ENCODE measurements around the gene IFFO2. TPM values are rescaled to one million over a fixed set of nuclear protein-coding genes. Genes with fewer than 3 reads are reported as not detected.

IFFO2 gene
- polyA plus RNA-seq, 6 donors from 2014 or later: 0.09 to 3.2 (median 1.4) TPM

DNA sequence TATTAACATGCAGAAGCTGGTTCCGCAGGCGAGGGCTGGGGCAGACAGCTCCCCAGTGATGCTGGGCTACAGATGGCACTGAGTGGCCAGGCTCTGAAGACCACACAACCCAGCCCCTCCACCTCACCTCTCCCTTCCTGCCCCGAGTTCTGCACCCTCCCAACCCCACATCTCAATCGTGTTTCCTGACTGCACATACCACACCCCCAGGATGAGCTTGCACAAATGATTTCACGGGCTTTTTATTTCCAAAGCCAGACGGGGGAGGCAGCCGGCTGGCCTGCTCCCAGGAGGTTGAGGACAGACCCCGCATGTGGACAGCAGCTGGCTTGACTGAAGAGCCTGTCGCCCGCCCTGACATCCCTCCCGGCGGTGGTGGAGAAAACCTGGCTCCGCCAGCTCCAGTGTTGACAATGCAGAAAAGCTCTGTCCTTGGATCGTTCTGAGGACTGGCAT, 32.7 kb downstream of the IFFO2 start:
- H3K36me3 Mint-ChIP-seq: no peaks in the 10 kb centered on the region
- ATAC-seq (ENCODE audit: low read depth in 2 of 2): no peak

DNA sequence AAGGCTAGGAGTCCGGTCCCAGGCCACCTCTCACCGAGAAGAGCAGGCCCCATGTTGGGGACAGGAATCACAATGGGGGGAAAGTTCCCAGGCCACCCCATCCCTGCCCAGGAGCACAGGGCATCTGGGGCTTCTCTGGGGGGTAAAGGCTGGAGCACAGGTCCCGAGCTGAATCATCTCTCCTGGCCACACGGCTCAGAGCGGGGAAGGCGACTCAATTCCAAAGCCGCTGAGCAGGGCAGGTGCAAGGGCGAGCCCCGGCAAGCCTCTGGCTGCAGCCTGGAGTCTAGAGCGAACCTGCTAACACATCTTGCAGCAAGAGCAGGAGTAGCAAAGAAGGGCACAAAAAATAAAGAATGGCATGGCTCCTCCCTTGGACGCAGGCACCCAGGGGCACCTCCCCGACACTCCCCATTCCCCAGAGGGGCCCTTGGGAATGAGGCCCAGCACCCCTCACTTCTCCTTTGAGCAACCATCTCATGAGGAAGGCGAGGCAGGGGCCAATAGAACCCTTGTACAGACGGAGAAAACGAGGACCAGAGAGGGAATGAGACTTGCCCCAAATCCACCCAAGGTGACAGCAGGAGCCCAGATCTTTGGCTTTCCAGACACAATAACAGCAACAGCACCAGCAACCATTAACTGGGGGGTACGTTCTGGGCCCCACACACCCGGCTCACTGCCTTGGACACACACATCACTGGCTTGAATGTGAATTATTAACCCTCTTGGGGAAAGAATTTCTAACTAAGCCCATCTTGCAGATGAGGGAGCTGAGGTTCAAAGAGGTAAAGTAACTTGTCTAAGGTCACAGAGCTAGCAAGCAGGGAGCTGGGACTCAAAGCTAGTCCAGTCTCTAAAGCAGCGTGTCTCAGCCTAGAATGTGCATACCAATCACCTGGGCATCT, 33.4 kb downstream of the IFFO2 start:
- Mint-ChIP-seq H3K27me3 (peaks cover 0 to 5% (median 0%) of the 10 kb centered on the region in 3 donors), H3K36me3 (no peaks in the 10 kb centered on the region), H3K4me1 (peaks cover 27 to 49% (median 41%) of the 10 kb centered on the region in 3 donors), H3K27ac (no peak overlapping the region), H3K4me3 (peak overlapping the region in 1 of 8 donors; percentile 61), H3K9me3 (peaks cover 0 to 2% (median 0%) of the 10 kb centered on the region in 7 donors)
- DNase-seq: no peak
- no peak for ATAC-seq (ENCODE audit: low read depth in 2 of 2)

More for the DNA sequence above, 32.7 kb downstream of the IFFO2 start:
- peaks cover 31 to 56% (median 44%) of the 10 kb centered on the region in 3 donors for H3K4me1 Mint-ChIP-seq
- peak overlapping the region in 2 of 8 donors; percentile 48 to 52 for H3K4me3 Mint-ChIP-seq
- peak overlapping the region in 1 of 6 donors; percentile 69 for H3K27ac Mint-ChIP-seq
- DNase-seq: no peak
- peaks cover 0 to 5% (median 0%) of the 10 kb centered on the region in 3 donors for H3K27me3 Mint-ChIP-seq
- peaks cover 0 to 2% (median 0%) of the 10 kb centered on the region in 7 donors for H3K9me3 Mint-ChIP-seq

GRCh38 chr1:18922319-18922726, 34.2 kb downstream of the IFFO2 start:
- Mint-ChIP-seq H3K27me3 (peaks cover 0 to 5% (median 0%) of the 10 kb centered on the region in 3 donors), H3K4me1 (peaks cover 20 to 41% (median 34%) of the 10 kb centered on the region in 3 donors), H3K36me3 (no peaks in the 10 kb centered on the region), H3K9me3 (peaks cover 0 to 2% (median 0%) of the 10 kb centered on the region in 7 donors), H3K4me3 (no peak overlapping the region), H3K27ac (no peak overlapping the region)
- DNase-seq (no peak), ATAC-seq (ENCODE audit: low read depth in 2 of 2) (no peak)

GRCh38 chr1:18921516-18922251, 34.8 kb downstream of the IFFO2 start:
- Mint-ChIP-seq H3K27me3 (peaks cover 0 to 5% (median 0%) of the 10 kb centered on the region in 3 donors), H3K4me3 (no peak overlapping the region), H3K36me3 (no peaks in the 10 kb centered on the region), H3K4me1 (peaks cover 15 to 35% (median 27%) of the 10 kb centered on the region in 3 donors), H3K27ac (no peak overlapping the region), H3K9me3 (peaks cover 0 to 2% (median 0%) of the 10 kb centered on the region in 7 donors)
- DNase-seq: no peak
- no peak for ATAC-seq (ENCODE audit: low read depth in 2 of 2)

GRCh38 chr1:18920931-18921330, 35.5 kb downstream of the IFFO2 start:
- no peak for ATAC-seq (ENCODE audit: low read depth in 2 of 2)
- no peak overlapping the region for H3K4me3 Mint-ChIP-seq
- peaks cover 0 to 5% (median 0%) of the 10 kb centered on the region in 3 donors for H3K27me3 Mint-ChIP-seq
- peak overlapping the region in 1 of 6 donors; percentile 9 for H3K27ac Mint-ChIP-seq
- no peak for DNase-seq
- peaks cover 0 to 2% (median 0%) of the 10 kb centered on the region in 7 donors for H3K9me3 Mint-ChIP-seq
- H3K36me3 Mint-ChIP-seq: no peaks in the 10 kb centered on the region
- H3K4me1 Mint-ChIP-seq: peaks cover 14 to 30% (median 24%) of the 10 kb centered on the region in 3 donors

- H3K27ac Mint-ChIP-seq: no peak overlapping the region
- DNase-seq (no peak), ATAC-seq (ENCODE audit: low read depth in 2 of 2) (no peak)
- H3K36me3 Mint-ChIP-seq: no peaks in the 10 kb centered on the region
- H3K4me3 Mint-ChIP-seq: no peak overlapping the region
- H3K9me3 Mint-ChIP-seq: no peaks in the 10 kb centered on the region
- no peaks in the 10 kb centered on the region for H3K27me3 Mint-ChIP-seq
- peaks cover 6 to 23% (median 15%) of the 10 kb centered on the region in 3 donors for H3K4me1 Mint-ChIP-seq
Measured at GRCh38 chr1:18919956-18920355, 36.5 kb downstream of the IFFO2 start.

DNA sequence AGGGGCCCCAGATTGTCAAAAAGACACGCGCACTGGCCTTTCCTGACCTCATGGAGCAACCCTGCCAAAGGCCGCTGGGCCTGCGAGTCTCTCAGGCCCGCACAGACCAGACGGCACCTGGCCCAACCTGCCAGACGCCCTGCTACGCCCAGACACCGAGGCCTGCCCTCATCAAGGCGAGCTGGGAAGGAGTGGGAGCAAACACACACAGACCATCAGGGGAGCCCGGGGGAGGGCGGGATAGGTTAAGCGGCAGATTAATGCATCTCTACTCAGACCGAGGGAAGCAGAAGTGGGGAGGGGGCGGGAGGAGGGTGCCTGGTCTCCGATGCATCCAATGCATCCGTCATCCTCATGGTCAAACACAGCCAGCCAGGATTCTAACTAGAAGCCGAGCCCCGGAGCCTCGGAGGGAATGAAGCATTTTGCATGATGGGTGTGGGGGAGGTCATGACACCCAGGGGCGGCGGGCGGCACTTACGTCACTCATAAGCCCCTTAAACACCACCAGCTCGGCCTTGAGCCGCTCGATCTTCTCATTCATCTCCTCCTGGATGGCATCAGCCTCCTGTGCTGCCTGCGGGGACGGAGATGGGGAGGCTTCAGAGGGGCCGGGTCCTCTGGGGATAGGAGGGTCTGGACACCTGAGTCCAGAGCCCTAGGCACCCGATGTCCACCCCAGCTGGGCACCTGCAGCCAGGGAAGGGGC, 37.1 kb downstream of the IFFO2 start:
- no peak for DNase-seq
- Mint-ChIP-seq H3K27me3 (no peaks in the 10 kb centered on the region), H3K36me3 (no peaks in the 10 kb centered on the region), H3K9me3 (no peaks in the 10 kb centered on the region), H3K4me3 (no peak overlapping the region), H3K27ac (peak overlapping the region in 1 of 6 donors; percentile 85), H3K4me1 (peaks cover 3 to 17% (median 9%) of the 10 kb centered on the region in 3 donors)
- ATAC-seq (ENCODE audit: low read depth in 2 of 2): no peak

DNA sequence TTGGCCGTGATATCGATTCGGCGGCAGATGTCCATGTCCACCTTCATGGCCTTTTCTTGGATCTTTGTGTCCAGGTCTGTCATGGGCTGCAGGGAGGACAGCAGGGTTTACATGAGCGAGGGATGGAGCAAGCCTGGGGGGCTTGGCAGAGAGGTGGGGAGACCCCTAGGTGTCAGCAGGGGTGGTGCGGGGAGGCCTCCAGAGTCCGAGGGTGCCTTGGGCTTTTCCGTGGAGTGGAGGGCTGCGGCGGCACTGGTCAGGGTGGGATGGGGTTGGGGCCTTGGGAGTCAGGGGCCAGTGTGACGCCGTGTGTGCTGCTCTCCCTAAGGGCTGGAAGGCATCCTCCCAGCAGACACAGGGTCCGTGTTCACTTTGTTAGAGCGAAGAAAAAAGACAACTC, 38.1 kb downstream of the IFFO2 start:
- ATAC-seq (ENCODE audit: low read depth in 2 of 2): no peak
- peak overlapping the region in 1 of 6 donors; percentile 73 for H3K27ac Mint-ChIP-seq

DNA sequence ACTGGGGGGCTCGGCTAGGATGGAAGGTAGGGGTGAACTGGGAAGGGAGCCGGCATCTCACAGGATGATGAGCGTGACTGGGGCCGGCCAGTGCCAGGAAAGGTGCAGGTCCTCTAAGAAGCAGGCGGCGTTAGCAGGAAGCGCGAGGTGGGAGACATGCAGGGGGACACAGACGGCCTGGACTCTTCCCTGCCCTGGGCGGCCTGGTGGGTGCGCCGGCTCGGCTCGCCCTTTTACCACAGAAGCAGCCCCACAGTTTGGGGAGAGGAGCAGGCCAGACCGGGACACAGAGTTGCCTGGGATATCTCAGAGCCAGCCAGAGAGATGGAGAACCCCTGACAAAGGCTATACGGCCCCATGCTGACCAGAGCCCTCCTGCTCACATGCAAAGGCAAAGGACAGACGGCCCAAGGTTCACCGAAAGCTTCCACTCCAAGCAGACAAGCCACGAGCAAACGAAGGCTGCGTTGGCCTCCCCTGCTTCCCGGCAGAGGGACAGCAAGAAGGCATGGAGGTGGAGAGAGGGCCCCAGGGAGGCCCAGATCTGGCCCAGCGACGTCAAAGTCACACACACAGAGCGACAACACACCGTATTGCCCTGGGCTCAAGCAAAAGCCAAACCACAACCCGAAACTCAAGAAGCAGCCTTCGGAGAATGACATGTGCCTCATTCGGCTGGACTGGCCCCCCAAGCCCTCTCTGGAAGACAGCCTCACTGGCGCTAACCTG, 39.2 kb downstream of the IFFO2 start:
- H3K27ac Mint-ChIP-seq: peak overlapping the region in 1 of 6 donors; percentile 88
- no peak overlapping the region for H3K4me3 Mint-ChIP-seq

More for the DNA sequence above, 38.1 kb downstream of the IFFO2 start:
- Mint-ChIP-seq H3K36me3 (no peaks in the 10 kb centered on the region), H3K4me1 (peaks cover 0 to 12% (median under 1%) of the 10 kb centered on the region in 3 donors), H3K9me3 (no peaks in the 10 kb centered on the region), H3K27me3 (no peaks in the 10 kb centered on the region), H3K4me3 (no peak overlapping the region)
- DNase-seq: no peak

GRCh38 chr1:18915341-18915740, 41.1 kb downstream of the IFFO2 start:
- DNase-seq: no peak
- H3K36me3 Mint-ChIP-seq: peaks cover 0 to 9% of the 10 kb centered on the region in 2 donors
- no peak for ATAC-seq (ENCODE audit: low read depth in 2 of 2)
- H3K27me3 Mint-ChIP-seq: no peaks in the 10 kb centered on the region
- peaks cover 4 to 9% (median 6%) of the 10 kb centered on the region in 3 donors for H3K4me1 Mint-ChIP-seq
- H3K27ac Mint-ChIP-seq: peak overlapping the region in 3 of 6 donors; percentile 29 to 59 (median 39)
- no peaks in the 10 kb centered on the region for H3K9me3 Mint-ChIP-seq
- no peak overlapping the region for H3K4me3 Mint-ChIP-seq

More for the DNA sequence above, 39.2 kb downstream of the IFFO2 start:
- Mint-ChIP-seq H3K4me1 (peaks cover 4 to 9% (median 6%) of the 10 kb centered on the region in 3 donors), H3K27me3 (no peaks in the 10 kb centered on the region), H3K9me3 (no peaks in the 10 kb centered on the region), H3K36me3 (no peaks in the 10 kb centered on the region)
- DNase-seq (no peak), ATAC-seq (ENCODE audit: low read depth in 2 of 2) (no peak)

- DNase-seq (peak; percentile 59), ATAC-seq (ENCODE audit: low read depth in 2 of 2) (peak; percentile 73 to 84)
- Mint-ChIP-seq H3K36me3 (peaks cover 0 to 13% of the 10 kb centered on the region in 2 donors), H3K27me3 (no peaks in the 10 kb centered on the region), H3K27ac (peak overlapping the region in 2 of 6 donors; percentile 65 to 90), H3K9me3 (peaks cover 0 to 1% (median 0%) of the 10 kb centered on the region in 7 donors), H3K4me1 (peaks cover 12 to 22% (median 16%) of the 10 kb centered on the region in 3 donors), H3K4me3 (no peak overlapping the region)
Measured at GRCh38 chr1:18913065-18913835, 43.2 kb downstream of the IFFO2 start.
